Naive B cell (primary cell): Measurements from ENCODE around the gene S100A6. TPM values are rescaled to one million over a fixed set of nuclear protein-coding genes. Genes with fewer than 3 reads are reported as not detected.

ENCODE experiments used
- ATAC-seq, 2 donors: fragments of 150-1000 bp; cut with Tn5 transposase; 2 replicates each; pipeline ENCODE4 v1.10.0; 2021; ENCODE audit warnings: low read depth in 2 of 2, mild to moderate bottlenecking in 2 of 2, moderate library complexity in 2 of 2
- DNase-seq: peaks from one replicate; pipeline ENCODE4 v3.0.0; 2022
- H3K27ac Mint-ChIP-seq, 6 donors: one replicate each; pipeline ENCODE4 v1.8.0; 2020 to 2022; ENCODE audit warnings: mild to moderate bottlenecking in 6 of 6, mixed read lengths in 6 of 6, moderate library complexity in 5 of 6, inconsistent platforms in 2 of 6
- H3K27me3 Mint-ChIP-seq, 3 donors: one replicate each; pipeline ENCODE4 v1.8.0; 2021 to 2022; ENCODE audit warnings: mixed read lengths in 3 of 3, mild to moderate bottlenecking in 1 of 3
- H3K36me3 Mint-ChIP-seq, 2 donors: one replicate each; pipeline ENCODE4 v1.8.0; 2020 to 2022; ENCODE audit warnings: mixed read lengths in 2 of 2, inconsistent platforms in 1 of 2, mild to moderate bottlenecking in 1 of 2
- H3K4me1 Mint-ChIP-seq, 3 donors: one replicate each; pipeline ENCODE4 v1.8.0; 2020 to 2022; ENCODE audit warnings: mixed read lengths in 3 of 3, inconsistent platforms in 1 of 3, mild to moderate bottlenecking in 1 of 3, moderate library complexity in 1 of 3
- H3K4me3 Mint-ChIP-seq, 8 donors: one replicate each; pipeline ENCODE4 v1.8.0; 2020 to 2022; ENCODE audit warnings: mild to moderate bottlenecking in 8 of 8, mixed read lengths in 8 of 8, moderate library complexity in 8 of 8, inconsistent platforms in 2 of 8
- H3K9me3 Mint-ChIP-seq, 7 donors: one replicate each; pipeline ENCODE4 v1.8.0; 2020 to 2022; ENCODE audit warnings: mixed read lengths in 7 of 7, mild to moderate bottlenecking in 5 of 7, inconsistent platforms in 2 of 7, moderate library complexity in 1 of 7
- polyA plus RNA-seq, 6 donors: library from polyadenylated mRNA; unstranded; fragments of 300-500 nt; fragmentation: Illumina TruSeq; gene quantifications; one replicate each; pipeline ENCODE4 v1.2.3, GENCODE V29; 2021; ENCODE audit warnings: low read depth in 6 of 6

Gene S100A6
- polyA plus RNA-seq, 6 donors from 2014 or later = 131 to 239 (median 154) TPM

GRCh38 chr1:153560241-153560640 lies 24.4 kb upstream of the S100A6 start:
- H3K4me1 Mint-ChIP-seq = peaks cover 0 to 2% (median 0%) of the 10 kb centered on the region in 3 donors
- DNase-seq (no peak), ATAC-seq (no peak)
- no peaks in the 10 kb centered on the region for H3K27me3 Mint-ChIP-seq
- no peaks in the 10 kb centered on the region for H3K9me3 Mint-ChIP-seq
- H3K36me3 Mint-ChIP-seq = no peaks in the 10 kb centered on the region
- no peak overlapping the region for H3K27ac Mint-ChIP-seq
- no peak overlapping the region for H3K4me3 Mint-ChIP-seq

- H3K27ac Mint-ChIP-seq = no peak overlapping the region
- H3K27me3 Mint-ChIP-seq = peaks cover 0 to 3% (median 0%) of the 10 kb centered on the region in 3 donors
- no peaks in the 10 kb centered on the region for H3K36me3 Mint-ChIP-seq
- ATAC-seq (no peak), DNase-seq (no peak)
- peaks cover 0 to 4% (median 0%) of the 10 kb centered on the region in 3 donors for H3K4me1 Mint-ChIP-seq
- H3K4me3 Mint-ChIP-seq = no peak overlapping the region
- H3K9me3 Mint-ChIP-seq = no peaks in the 10 kb centered on the region
These were observed 22.1 kb upstream of the S100A6 start for GRCh38 chr1:153557877-153558276.

- Mint-ChIP-seq H3K4me1 (peaks cover 0 to 4% (median under 1%) of the 10 kb centered on the region in 3 donors), H3K27me3 (peaks cover 0 to 3% (median 0%) of the 10 kb centered on the region in 3 donors), H3K27ac (peak overlapping the region in 2 of 6 donors; percentile 43 to 44), H3K9me3 (no peaks in the 10 kb centered on the region), H3K36me3 (no peaks in the 10 kb centered on the region), H3K4me3 (no peak overlapping the region)
- no peak for ATAC-seq
- no peak for DNase-seq
These were observed 20.6 kb upstream of the S100A6 start for GRCh38 chr1:153556348-153556747.

- DNase-seq (no peak), ATAC-seq (no peak)
- peaks cover 3 to 13% (median 13%) of the 10 kb centered on the region in 3 donors for H3K27me3 Mint-ChIP-seq
- peaks cover 0 to 8% (median 4%) of the 10 kb centered on the region in 3 donors for H3K4me1 Mint-ChIP-seq
- no peaks in the 10 kb centered on the region for H3K36me3 Mint-ChIP-seq
- H3K4me3 Mint-ChIP-seq = no peak overlapping the region
- no peaks in the 10 kb centered on the region for H3K9me3 Mint-ChIP-seq
- no peak overlapping the region for H3K27ac Mint-ChIP-seq
These were observed 18.2 kb upstream of the S100A6 start for GRCh38 chr1:153553830-153554541.

- Mint-ChIP-seq H3K27ac (peak overlapping the region in 2 of 6 donors; percentile 49 to 69), H3K36me3 (no peaks in the 10 kb centered on the region)
These were observed 17.3 kb upstream of the S100A6 start for GRCh38 chr1:153553096-153553495.

GRCh38 chr1:153552335-153552734 lies 16.5 kb upstream of the S100A6 start:
- no peaks in the 10 kb centered on the region for H3K36me3 Mint-ChIP-seq
- H3K9me3 Mint-ChIP-seq = no peaks in the 10 kb centered on the region
- H3K4me1 Mint-ChIP-seq = peaks cover 0 to 17% (median 4%) of the 10 kb centered on the region in 3 donors
- DNase-seq (no peak), ATAC-seq (no peak)
- no peak overlapping the region for H3K4me3 Mint-ChIP-seq
- H3K27ac Mint-ChIP-seq = no peak overlapping the region
- peaks cover 3 to 13% (median 13%) of the 10 kb centered on the region in 3 donors for H3K27me3 Mint-ChIP-seq

More at GRCh38 chr1:153553096-153553495, 17.3 kb upstream of the S100A6 start:
- DNase-seq (no peak), ATAC-seq (no peak)
- Mint-ChIP-seq H3K4me3 (no peak overlapping the region), H3K27me3 (peaks cover 3 to 13% (median 13%) of the 10 kb centered on the region in 3 donors), H3K4me1 (peaks cover 0 to 14% (median 4%) of the 10 kb centered on the region in 3 donors), H3K9me3 (no peaks in the 10 kb centered on the region)

GRCh38 chr1:153550827-153551500 lies 15.2 kb upstream of the S100A6 start:
- peak overlapping the region in 2 of 6 donors; percentile 4 to 11 for H3K27ac Mint-ChIP-seq
- H3K4me1 Mint-ChIP-seq = peaks cover 8 to 25% (median 10%) of the 10 kb centered on the region in 3 donors
- ATAC-seq = no peak

GRCh38 chr1:153550398-153550758 lies 14.6 kb upstream of the S100A6 start:
- DNase-seq = no peak
- Mint-ChIP-seq H3K36me3 (no peaks in the 10 kb centered on the region), H3K4me1 (peaks cover 14 to 31% (median 16%) of the 10 kb centered on the region in 3 donors), H3K9me3 (no peaks in the 10 kb centered on the region), H3K4me3 (no peak overlapping the region), H3K27ac (no peak overlapping the region), H3K27me3 (peaks cover 3 to 13% (median 13%) of the 10 kb centered on the region in 3 donors)
- no peak for ATAC-seq

More at GRCh38 chr1:153550827-153551500, 15.2 kb upstream of the S100A6 start:
- H3K4me3 Mint-ChIP-seq = no peak overlapping the region
- peaks cover 3 to 13% (median 13%) of the 10 kb centered on the region in 3 donors for H3K27me3 Mint-ChIP-seq
- no peak for DNase-seq
- no peaks in the 10 kb centered on the region for H3K36me3 Mint-ChIP-seq
- no peaks in the 10 kb centered on the region for H3K9me3 Mint-ChIP-seq

GRCh38 chr1:153549741-153550397 lies 14.1 kb upstream of the S100A6 start:
- DNase-seq (no peak), ATAC-seq (no peak)
- H3K4me3 Mint-ChIP-seq = no peak overlapping the region
- no peaks in the 10 kb centered on the region for H3K36me3 Mint-ChIP-seq
- peaks cover 19 to 36% (median 21%) of the 10 kb centered on the region in 3 donors for H3K4me1 Mint-ChIP-seq
- H3K9me3 Mint-ChIP-seq = no peaks in the 10 kb centered on the region
- H3K27me3 Mint-ChIP-seq = peaks cover 3 to 13% (median 13%) of the 10 kb centered on the region in 3 donors
- H3K27ac Mint-ChIP-seq = peak overlapping the region in 1 of 6 donors; percentile 72

- H3K9me3 Mint-ChIP-seq = no peaks in the 10 kb centered on the region
- peak within 1 kb of the TSS in 3 of 6 donors; percentile 70 to 82 (median 72) for H3K27ac Mint-ChIP-seq
- H3K4me3 Mint-ChIP-seq = peak within 1 kb of the TSS in 2 of 8 donors; percentile 66 to 86
- H3K4me1 Mint-ChIP-seq = peaks cover 24 to 44% (median 28%) of the 10 kb centered on the region in 3 donors
- no peak for DNase-seq
- no peaks in the 10 kb centered on the region for H3K36me3 Mint-ChIP-seq
- no peak for ATAC-seq
- peaks cover 3 to 13% (median 13%) of the 10 kb centered on the region in 3 donors for H3K27me3 Mint-ChIP-seq
These were observed 13.2 kb upstream of the S100A6 start, which contains the start of gene S100A3 for GRCh38 chr1:153548722-153549688. Gene S100A3, minus strand, starts transcription at chr1:153549258. Its CDS starts 773 bp downstream, at chr1:153548485.

- DNase-seq = no peak
- Mint-ChIP-seq H3K27me3 (peaks cover 0 to 13% (median 13%) of the 10 kb centered on the region in 3 donors), H3K4me3 (peak overlapping the region in 2 of 8 donors; percentile 66 to 86), H3K4me1 (peaks cover 20 to 50% (median 30%) of the 10 kb centered on the region in 3 donors), H3K9me3 (no peaks in the 10 kb centered on the region), H3K36me3 (no peaks in the 10 kb centered on the region), H3K27ac (no peak overlapping the region)
- no peak for ATAC-seq
These were observed 12.1 kb upstream of the S100A6 start for GRCh38 chr1:153547560-153548551.
